Thyroid gland (tissue), 4 donors: Measurements from ENCODE around the gene MLC1. TPM values are rescaled to one million over a fixed set of nuclear protein-coding genes. Genes with fewer than 3 reads are reported as not detected.

Source experiments
- DNase-seq, 2 donors: peaks; one replicate each; pipeline ENCODE4 v3.0.0-alpha.2; 2019
- H3K27ac ChIP-seq, 3 donors: fragments of 200-600 bp; sonication (generic); 1 replicate in 2 of 3; 2 replicates in 1 of 3; pipeline ENCODE4 v1.5.1; 2016 to 2019; ENCODE audit warnings: mild to moderate bottlenecking in 1 of 3, moderate library complexity in 1 of 3
- H3K27me3 ChIP-seq: fragments of 200-600 bp; sonication (generic); one replicate; pipeline ENCODE4 v1.5.1; 2019
- H3K36me3 ChIP-seq, 2 donors: fragments of 200-600 bp; sonication (generic); one replicate each; pipeline ENCODE4 v1.5.1; 2016 to 2019
- H3K4me1 ChIP-seq, 2 donors: fragments of 200-600 bp; sonication (generic); one replicate each; pipeline ENCODE4 v1.5.1; 2017 to 2019
- H3K4me3 ChIP-seq, 3 donors: fragments of 200-600 bp; sonication (generic); replicated peaks in 1 of 3; 1 replicate in 2 of 3; 2 replicates in 1 of 3; pipeline ENCODE4 v1.5.1; 2016; ENCODE audit warnings: mild to moderate bottlenecking in 1 of 3
- H3K9me3 ChIP-seq: fragments of 200-600 bp; sonication (generic); one replicate; pipeline ENCODE4 v1.5.1; 2017
- CTCF ChIP-seq, 6 experiments: fragments of 200-600 bp in 3 of 6; fragments of 450-650 bp in 3 of 6; sonication (generic) in 3 of 6; IDR thresholded peaks; one replicate each; pipeline ENCODE4 v1.5.1; 2016 to 2019; ENCODE audit warnings: antibody characterized with exemption in 6 of 6, mild to moderate bottlenecking in 2 of 6, inconsistent platforms in 1 of 6, moderate library complexity in 1 of 6
- POLR2A ChIP-seq, 2 donors: fragments of 450-650 bp; IDR thresholded peaks; one replicate each; pipeline ENCODE4 v1.6.1; 2017; ENCODE audit warnings: antibody characterized with exemption in 2 of 2, mild to moderate bottlenecking in 2 of 2, moderate library complexity in 1 of 2
- WGBS, 2 donors: methylation state at CpG; one replicate each; pipeline ENCODE4 v1.1.5; 2017; 5-methylcytosine and 5-hydroxymethylcytosine counted together
- intact Hi-C: fragments of 100-400 bp; cut with DNase I; formaldehyde crosslinking; loops from one replicate; pipeline ENCODE4 v1.15.1; 2023
- total RNA-seq, 4 donors: library from RNA; depleted of rRNA; stranded (reverse); fragments of >200 nt; gene quantifications; one replicate each; pipeline ENCODE4 v1.2.3, GENCODE V29; 2016

Gene MLC1
- total RNA-seq, 4 donors from 2014 or later: 0.11 TPM; not detected in 3

GRCh38 chr22:50061141-50061823 is 23.9 kb downstream of the MLC1 start:
- H3K4me1 ChIP-seq: peaks cover 12 to 16% of the 10 kb centered on the region in 2 donors
- H3K9me3 ChIP-seq: no peaks in the 10 kb centered on the region
- intact Hi-C loops: no loop called here
- H3K27me3 ChIP-seq: no peaks in the 10 kb centered on the region
- 60 to 76% methylated on average over 14 to 18 of the region's 27 CpGs for WGBS, 2 donors
- no peak for DNase-seq
- no peak overlapping the region for H3K4me3 ChIP-seq
- H3K36me3 ChIP-seq: no peaks in the 10 kb centered on the region
- no peak overlapping the region for H3K27ac ChIP-seq
- TF ChIP-seq POLR2A (IDR thresholded peaks at IDR 0.05): no peak

GRCh38 chr22:50060441-50061140 is 24.6 kb downstream of the MLC1 start:
- H3K27me3 ChIP-seq: no peaks in the 10 kb centered on the region
- H3K4me1 ChIP-seq: peaks cover 12 to 16% of the 10 kb centered on the region in 2 donors
- intact Hi-C loops: no loop called here
- peak; percentile 11 to 16 for DNase-seq
- no peaks in the 10 kb centered on the region for H3K9me3 ChIP-seq
- no peak overlapping the region for H3K4me3 ChIP-seq
- H3K36me3 ChIP-seq: no peaks in the 10 kb centered on the region
- 45 to 66% methylated on average over 16 to 19 of the region's 28 CpGs for WGBS, 2 donors
- TF ChIP-seq CTCF (IDR thresholded peaks at IDR 0.05): no peak
- TF ChIP-seq POLR2A (IDR thresholded peaks at IDR 0.05): no peak
- no peak overlapping the region for H3K27ac ChIP-seq

GRCh38 chr22:50059881-50060262 is 25.4 kb downstream of the MLC1 start:
- DNase-seq: no peak
- Histone ChIP-seq H3K9me3 (no peaks in the 10 kb centered on the region), H3K4me1 (peaks cover 12 to 16% of the 10 kb centered on the region in 2 donors), H3K4me3 (peak overlapping the region in 1 of 3 donors; percentile 23), H3K36me3 (no peaks in the 10 kb centered on the region), H3K27ac (no peak overlapping the region), H3K27me3 (no peaks in the 10 kb centered on the region)
- 89 to 92% methylated on average over 7 of the region's 7 CpGs for WGBS, 2 donors
- no peak for TF ChIP-seq POLR2A (IDR thresholded peaks at IDR 0.05)
- TF ChIP-seq CTCF (IDR thresholded peaks at IDR 0.05): no peak
- intact Hi-C loops: no loop called here

GRCh38 chr22:50058906-50059880 is 26.0 kb downstream of the MLC1 start:
- Histone ChIP-seq H3K36me3 (no peaks in the 10 kb centered on the region), H3K9me3 (no peaks in the 10 kb centered on the region), H3K27me3 (no peaks in the 10 kb centered on the region), H3K4me3 (peak overlapping the region in 1 of 3 donors; percentile 23), H3K4me1 (peaks cover 12 to 16% of the 10 kb centered on the region in 2 donors), H3K27ac (no peak overlapping the region)
- 19 to 21% methylated on average over 23 to 28 of the region's 31 CpGs for WGBS, 2 donors
- TF ChIP-seq POLR2A (IDR thresholded peaks at IDR 0.05): no peak
- TF ChIP-seq CTCF (IDR thresholded peaks at IDR 0.05): peak in 1 of 6 experiments; percentile 12
- intact Hi-C loops: no loop called here
- peak; percentile 24 to 25 for DNase-seq
